H9 (cell line): ENCODE data around the gene DCAF8. TPM values are rescaled to one million over a fixed set of nuclear protein-coding genes. Genes with fewer than 3 reads are reported as not detected.

Experiments used
- DNase-seq: peaks from one replicate; pipeline ENCODE4 v3.0.0-alpha.2; 2017
- H2AFZ ChIP-seq: one replicate; pipeline ENCODE4 v1.6.1; 2013; ENCODE audit warnings: mild to moderate bottlenecking, low read length, control low read depth, moderate library complexity
- H2AK5ac ChIP-seq: 2 replicates; pipeline ENCODE4 v1.6.1; 2013; ENCODE audit warnings: low read length, control low read depth, mixed read lengths; ENCODE audit not compliant: insufficient read length
- H2BK120ac ChIP-seq: one replicate; pipeline ENCODE4 v1.6.1; 2013; ENCODE audit warnings: low read depth, mild to moderate bottlenecking, low read length, control low read depth, inconsistent platforms; ENCODE audit not compliant: poor library complexity, severe bottlenecking
- H2BK12ac ChIP-seq: 2 replicates; pipeline ENCODE4 v1.6.1; 2013; ENCODE audit warnings: low read length, control low read depth, mixed read lengths, low read depth; ENCODE audit not compliant: insufficient read length
- H2BK15ac ChIP-seq: 2 replicates; pipeline ENCODE4 v1.6.1; 2013; ENCODE audit warnings: low read depth, low read length, control low read depth
- H2BK20ac ChIP-seq: one replicate; pipeline ENCODE4 v1.6.1; 2013; ENCODE audit warnings: low read depth, mild to moderate bottlenecking, low read length, control low read depth, inconsistent platforms; ENCODE audit not compliant: poor library complexity, severe bottlenecking
- H2BK5ac ChIP-seq: 2 replicates; pipeline ENCODE4 v1.6.1; 2013; ENCODE audit warnings: low read length, control low read depth, mixed read lengths; ENCODE audit not compliant: insufficient read length
- H3K14ac ChIP-seq: 2 replicates; pipeline ENCODE4 v1.6.1; 2013; ENCODE audit warnings: low read length, control low read depth; ENCODE audit not compliant: insufficient read depth
- H3K18ac ChIP-seq: 2 replicates; pipeline ENCODE4 v1.6.1; 2013; ENCODE audit warnings: low read depth, mild to moderate bottlenecking, mixed read lengths, low read length, control low read depth; ENCODE audit not compliant: insufficient read length
- H3K23ac ChIP-seq: 2 replicates; pipeline ENCODE4 v1.6.1; 2013; ENCODE audit warnings: low read length, control low read depth, mixed read lengths, low read depth; ENCODE audit not compliant: insufficient read length
- H3K23me2 ChIP-seq: 2 replicates; pipeline ENCODE4 v1.6.1; 2013; ENCODE audit warnings: low read depth, mild to moderate bottlenecking, mixed read lengths, low read length, control low read depth; ENCODE audit not compliant: insufficient read length, poor library complexity, severe bottlenecking
- H3K27ac ChIP-seq: 2 replicates; pipeline ENCODE4 v1.5.1; 2013; ENCODE audit warnings: low read length, control low read depth, mixed read lengths, low read depth; ENCODE audit not compliant: insufficient read length
- H3K27me3 ChIP-seq: 2 replicates; pipeline ENCODE4 v1.6.1; 2013; ENCODE audit warnings: low read length, control low read depth, inconsistent platforms; ENCODE audit not compliant: insufficient read depth
- H3K4ac ChIP-seq: 2 replicates; pipeline ENCODE4 v1.6.1; 2013; ENCODE audit warnings: low read depth, mild to moderate bottlenecking, control low read depth, inconsistent platforms, low read length, moderate library complexity
- H3K4me1 ChIP-seq: 2 replicates; pipeline ENCODE4 v1.6.1; 2013; ENCODE audit warnings: low read length, control low read depth, inconsistent platforms; ENCODE audit not compliant: insufficient read depth
- H3K4me2 ChIP-seq: 2 replicates; pipeline ENCODE4 v1.6.1; 2013; ENCODE audit warnings: low read length, control low read depth, mixed read lengths; ENCODE audit not compliant: insufficient read length, insufficient read depth
- H3K56ac ChIP-seq: 2 replicates; pipeline ENCODE4 v1.6.1; 2013; ENCODE audit warnings: low read depth, mild to moderate bottlenecking, mixed read lengths, low read length, control low read depth; ENCODE audit not compliant: insufficient read length
- H3K79me1 ChIP-seq: 2 replicates; pipeline ENCODE4 v1.6.1; 2013; ENCODE audit warnings: low read depth, mild to moderate bottlenecking, moderate library complexity, low read length, control low read depth, inconsistent platforms; ENCODE audit not compliant: insufficient read depth, poor library complexity, severe bottlenecking
- H3K79me2 ChIP-seq: 2 replicates; pipeline ENCODE4 v1.6.1; 2013; ENCODE audit warnings: low read length, control low read depth, inconsistent platforms; ENCODE audit not compliant: insufficient read depth
- H3K9ac ChIP-seq: 2 replicates; pipeline ENCODE4 v1.6.1; 2013; ENCODE audit warnings: low read length, control low read depth, mixed read lengths; ENCODE audit not compliant: insufficient read length; ENCODE audit errors: extremely low read depth
- H3K9me3 ChIP-seq: one replicate; pipeline ENCODE4 v1.6.1; 2013; ENCODE audit warnings: low read depth, low read length, inconsistent platforms; ENCODE audit not compliant: control insufficient read depth
- H3T11ph ChIP-seq: one replicate; pipeline ENCODE4 v1.6.1; 2013; ENCODE audit warnings: mild to moderate bottlenecking, low read length, control low read depth, inconsistent platforms
- H4K20me1 ChIP-seq: one replicate; pipeline ENCODE4 v1.6.1; 2013; ENCODE audit not compliant: control insufficient read depth, insufficient read length, insufficient read depth
- H4K5ac ChIP-seq: 2 replicates; pipeline ENCODE4 v1.6.1; 2013; ENCODE audit warnings: low read depth, mild to moderate bottlenecking, mixed read lengths, low read length, control low read depth; ENCODE audit not compliant: insufficient read length
- H4K8ac ChIP-seq: replicated peaks from 2 replicates; pipeline ENCODE4 v1.6.1; 2013; ENCODE audit warnings: low read length, control low read depth, mixed read lengths, low read depth; ENCODE audit not compliant: insufficient read length
- H4K91ac ChIP-seq: 2 replicates; pipeline ENCODE4 v1.6.1; 2013; ENCODE audit warnings: low read depth, mild to moderate bottlenecking, moderate library complexity, mixed read lengths, low read length, control low read depth; ENCODE audit not compliant: insufficient read length
- H3K27ac Mint-ChIP-seq, 3 experiments: 2 replicates in 2 of 3; 3 replicates in 1 of 3; pipeline ENCODE4 v1.8.0; 2020 to 2021; ENCODE audit warnings: mixed read lengths in 3 of 3, mild to moderate bottlenecking in 1 of 3, moderate library complexity in 1 of 3
- H3K27me3 Mint-ChIP-seq: 2 replicates; pipeline ENCODE4 v1.8.0; 2021; ENCODE audit warnings: low read depth, mild to moderate bottlenecking, moderate library complexity, mixed read lengths
- H3K36me3 Mint-ChIP-seq, 3 experiments: 2 replicates in 2 of 3; 3 replicates in 1 of 3; pipeline ENCODE4 v1.8.0; 2020 to 2021; ENCODE audit warnings: low read depth in 3 of 3, mixed read lengths in 3 of 3; ENCODE audit not compliant: insufficient read depth in 1 of 3
- H3K4me1 Mint-ChIP-seq, 2 experiments: 2 replicates each; pipeline ENCODE4 v1.8.0; 2020; ENCODE audit warnings: mixed read lengths in 2 of 2
- H3K4me3 Mint-ChIP-seq, 2 experiments: 2 replicates in 1 of 2; 3 replicates in 1 of 2; pipeline ENCODE4 v1.8.0; 2020 to 2021; ENCODE audit warnings: mild to moderate bottlenecking in 2 of 2, mixed read lengths in 2 of 2, moderate library complexity in 1 of 2
- H3K9me3 Mint-ChIP-seq, 2 experiments: 2 replicates in 1 of 2; 3 replicates in 1 of 2; pipeline ENCODE4 v1.8.0; 2020; ENCODE audit warnings: mild to moderate bottlenecking in 2 of 2, mixed read lengths in 2 of 2, moderate library complexity in 1 of 2
- CTCF ChIP-seq: fragments of 200-600 bp; sonication (generic); conservative IDR thresholded peaks from 3 replicates; pipeline ENCODE4 v1.8.0; 2021; ENCODE audit warnings: antibody characterized with exemption, mild to moderate bottlenecking
- WGBS: extraction: QIAGEN DNeasy Blood & Tissue Kit; methylation state at CpG from one replicate; pipeline ENCODE4 v1.1.7; 2013; ENCODE audit warnings: missing lambda C conversion rate, low lambda C conversion rate, mixed read lengths; ENCODE audit not compliant: insufficient read length; ENCODE audit errors: extremely low coverage; 5-methylcytosine and 5-hydroxymethylcytosine counted together
- total RNA-seq: library from RNA; stranded (reverse); gene quantifications from 2 replicates; pipeline ENCODE4 v1.2.1, GENCODE V29; 2021

The DCAF8 gene
- total RNA-seq, 1 experiment from 2014 or later: 106 TPM

GRCh38 chr1:160188341-160188740, 74.0 kb downstream of the DCAF8 start:
- H3K36me3 Mint-ChIP-seq: no peaks in the 10 kb centered on the region; a peak in 1 of 7 replicates
- H3K4me3 Mint-ChIP-seq: no peak overlapping the region

More at GRCh38 chr1:160188341-160188740, 74.0 kb downstream of the DCAF8 start:
- no peak overlapping the region for H3K4ac ChIP-seq
- no peak overlapping the region for H2BK12ac ChIP-seq
- no peaks in the 10 kb centered on the region for H3K23me2 ChIP-seq
- no peak overlapping the region for H3K23ac ChIP-seq
- no peaks in the 10 kb centered on the region for H4K20me1 ChIP-seq
- no peak overlapping the region for H2BK5ac ChIP-seq
- no peak overlapping the region for H4K91ac ChIP-seq
- H4K5ac ChIP-seq: no peak overlapping the region
- H3K9me3 ChIP-seq: no peaks in the 10 kb centered on the region
- DNase-seq: no peak
- peaks cover 9 to 11% of the 10 kb centered on the region in 2 experiments; a peak in 3 of 4 replicates for H3K4me1 Mint-ChIP-seq
- no peak overlapping the region for H2AFZ ChIP-seq
- no peak overlapping the region for H2BK20ac ChIP-seq
- no peak overlapping the region for H3K18ac ChIP-seq
- no peak overlapping the region for H3K4me2 ChIP-seq
- H3T11ph ChIP-seq: no peak overlapping the region
- H3K27me3 ChIP-seq: no peaks in the 10 kb centered on the region
- no peaks in the 10 kb centered on the region for H3K9me3 Mint-ChIP-seq
- H3K79me1 ChIP-seq: no peaks in the 10 kb centered on the region
- H3K4me1 ChIP-seq: peaks cover 3% of the 10 kb centered on the region; the same call in 1 of the 2 replicates
- peaks cover 25% of the 10 kb centered on the region for H3K27me3 Mint-ChIP-seq
- H3K79me2 ChIP-seq: no peaks in the 10 kb centered on the region
- no peak overlapping the region for H3K27ac ChIP-seq
- no peak overlapping the region for H2AK5ac ChIP-seq
- TF ChIP-seq CTCF: no peak
- WGBS: no CpG with 5 or more reads among the region's 7 CpGs
- no peak overlapping the region for H3K14ac ChIP-seq
- H4K8ac ChIP-seq: no peak overlapping the region
- no peak overlapping the region for H3K56ac ChIP-seq
- H2BK120ac ChIP-seq: no peak overlapping the region
- H3K27ac Mint-ChIP-seq: no peak overlapping the region
- H2BK15ac ChIP-seq: no peak overlapping the region
- no peak overlapping the region for H3K9ac ChIP-seq
